Fibroblast of lung (primary cell): Measurements from ENCODE around the gene OASL. TPM values are rescaled to one million over a fixed set of nuclear protein-coding genes. Genes with fewer than 3 reads are reported as not detected.

Source experiments
- DNase-seq, 2 donors: peaks; one replicate each; pipeline versions ENCODE4 v3.0.0 to v3.0.0-alpha.2; 2010; ENCODE audit warnings: low read depth in 2 of 2
- H2AFZ ChIP-seq: 2 replicates; pipeline ENCODE4 v1.5.1; 2012; ENCODE audit warnings: low read length, control low read depth, inconsistent platforms
- H3K27ac ChIP-seq: 2 replicates; pipeline ENCODE4 v1.5.1; 2011; ENCODE audit warnings: low read length, control low read depth; ENCODE audit not compliant: insufficient read depth
- H3K27me3 ChIP-seq: 2 replicates; pipeline ENCODE4 v1.5.1; 2011; ENCODE audit warnings: mild to moderate bottlenecking, low read length; ENCODE audit not compliant: control insufficient read depth, insufficient read depth
- H3K36me3 ChIP-seq: 2 replicates; pipeline ENCODE4 v1.5.1; 2011; ENCODE audit warnings: low read length; ENCODE audit not compliant: control insufficient read depth, insufficient read depth
- H3K4me1 ChIP-seq: 2 replicates; pipeline ENCODE4 v1.5.1; 2011; ENCODE audit warnings: low read length; ENCODE audit not compliant: control insufficient read depth, insufficient read depth; ENCODE audit errors: extremely low read depth
- H3K4me2 ChIP-seq: 2 replicates; pipeline ENCODE4 v1.5.1; 2011; ENCODE audit warnings: low read length, control low read depth; ENCODE audit not compliant: insufficient read depth; ENCODE audit errors: extremely low read depth
- H3K4me3 ChIP-seq, 4 experiments: fragments of 200-600 bp in 1 of 4; sonication (generic) in 1 of 4; replicated peaks in 1 of 4; 2 replicates each; pipeline ENCODE4 v1.5.1; 2011 to 2016; ENCODE audit warnings: low read length in 4 of 4, low read depth in 3 of 4, mild to moderate bottlenecking in 3 of 4, control low read depth in 2 of 4, inconsistent platforms in 1 of 4, mixed read lengths in 1 of 4; ENCODE audit not compliant: insufficient read depth in 1 of 4; ENCODE audit errors: control extremely low read depth in 1 of 4
- H3K79me2 ChIP-seq: 2 replicates; pipeline ENCODE4 v1.5.1; 2012; ENCODE audit warnings: mild to moderate bottlenecking, low read length, inconsistent platforms; ENCODE audit not compliant: control insufficient read depth, insufficient read depth
- H3K9ac ChIP-seq: 2 replicates; pipeline ENCODE4 v1.5.1; 2011; ENCODE audit warnings: mild to moderate bottlenecking, low read length, control low read depth; ENCODE audit not compliant: insufficient read depth
- H3K9me3 ChIP-seq: 2 replicates; pipeline ENCODE4 v1.5.1; 2012; ENCODE audit warnings: low read depth, low read length; ENCODE audit not compliant: control insufficient read depth, insufficient read depth
- H4K20me1 ChIP-seq: 2 replicates; pipeline ENCODE4 v1.5.1; 2011; ENCODE audit warnings: low read length; ENCODE audit not compliant: control insufficient read depth, insufficient read depth; ENCODE audit errors: extremely low read depth
- CTCF ChIP-seq, 2 donors: IDR thresholded peaks in 1 of 2; conservative IDR thresholded peaks in 1 of 2; 1 replicate in 1 of 2; 2 replicates in 1 of 2; pipeline ENCODE4 v1.5.1; 2011 to 2012; ENCODE audit warnings: low read length in 2 of 2, control low read depth in 1 of 2, inconsistent platforms in 1 of 2, low read depth in 1 of 2, mild to moderate bottlenecking in 1 of 2
- EZH2 ChIP-seq: IDR thresholded peaks from 2 replicates; pipeline ENCODE4 v1.5.1; 2012; ENCODE audit warnings: low read length, control low read depth, mild to moderate bottlenecking; ENCODE audit errors: missing control alignments
- polyA plus RNA-seq, 2 donors: library from polyadenylated mRNA; depleted of rRNA in 1 of 2; stranded (reverse) in 1 of 2; unstranded in 1 of 2; fragments of >200 nt; gene quantifications; 2 replicates each; pipeline ENCODE4 v1.2.1, GENCODE V29; 2011 to 2012; ENCODE audit warnings: missing spikeins in 1 of 2
- total RNA-seq: library from RNA; depleted of rRNA; stranded (reverse); fragments of >200 nt; gene quantifications from 2 replicates; pipeline ENCODE4 v1.2.1, GENCODE V29; 2014

Gene OASL
- total and polyA plus RNA-seq, 2 donors (not counting 1 experiment from before 2014, with no cell fraction given): 0.07 to 1.2 TPM

- Histone ChIP-seq H3K9ac (no peak overlapping the region), H3K4me3 (no peak overlapping the region), H4K20me1 (no peaks in the 10 kb centered on the region), H3K27me3 (no peaks in the 10 kb centered on the region), H3K4me1 (no peaks in the 10 kb centered on the region), H3K36me3 (peaks cover 12% of the 10 kb centered on the region), H3K27ac (no peak overlapping the region), H3K9me3 (no peaks in the 10 kb centered on the region), H3K79me2 (peaks cover 4% of the 10 kb centered on the region), H2AFZ (no peak overlapping the region), H3K4me2 (no peak overlapping the region)
- no peak for DNase-seq
- TF ChIP-seq CTCF (conservative IDR thresholded peaks at IDR 0.05 in 1 of 2, IDR thresholded peaks at IDR 0.05 in 1 of 2; ENCODE audit: low read depth in 1 of 2, low read length in 2 of 2): no peak
- TF ChIP-seq EZH2: no peak
These were observed 25.3 kb downstream of the OASL start for GRCh38 chr12:121013715-121014114.

GRCh38 chr12:121011820-121012219 is 27.2 kb downstream of the OASL start:
- Histone ChIP-seq H3K9me3 (no peaks in the 10 kb centered on the region), H4K20me1 (no peaks in the 10 kb centered on the region), H3K79me2 (peaks cover 4% of the 10 kb centered on the region), H3K4me2 (no peak overlapping the region), H3K9ac (no peak overlapping the region), H2AFZ (no peak overlapping the region), H3K4me1 (no peaks in the 10 kb centered on the region), H3K36me3 (peaks cover 12% of the 10 kb centered on the region), H3K4me3 (no peak overlapping the region), H3K27ac (no peak overlapping the region), H3K27me3 (no peaks in the 10 kb centered on the region)
- TF ChIP-seq CTCF (conservative IDR thresholded peaks at IDR 0.05 in 1 of 2, IDR thresholded peaks at IDR 0.05 in 1 of 2; ENCODE audit: low read depth in 1 of 2, low read length in 2 of 2) (no peak), EZH2 (no peak)
- DNase-seq: no peak

GRCh38 chr12:121010860-121011259 is 28.2 kb downstream of the OASL start:
- Histone ChIP-seq H3K27me3 (no peaks in the 10 kb centered on the region), H2AFZ (no peak overlapping the region), H4K20me1 (no peaks in the 10 kb centered on the region), H3K27ac (no peak overlapping the region), H3K4me2 (no peak overlapping the region), H3K9me3 (no peaks in the 10 kb centered on the region), H3K79me2 (peaks cover 3% of the 10 kb centered on the region), H3K4me3 (no peak overlapping the region), H3K36me3 (peaks cover 12% of the 10 kb centered on the region), H3K9ac (no peak overlapping the region), H3K4me1 (no peaks in the 10 kb centered on the region)
- no peak for DNase-seq
- TF ChIP-seq CTCF (conservative IDR thresholded peaks at IDR 0.05 in 1 of 2, IDR thresholded peaks at IDR 0.05 in 1 of 2; ENCODE audit: low read depth in 1 of 2, low read length in 2 of 2): no peak
- no peak for TF ChIP-seq EZH2
